Inflammatory macrophage (primary cell): ENCODE measurements around the gene TUBA1A.
"Not testable (repeated sequence)": the region's sequence is repeated elsewhere in the genome, so short reads cannot be mapped to it uniquely, and the experiment has no call there.

Experiments used
- DNase-seq, 2 donors: peaks; one replicate each; pipeline ENCODE4 v3.0.0-alpha.2; 2020 to 2022

Gene TUBA1A

GRCh38 chr12:49200919-49201594, 12.2 kb upstream of the TUBA1A start:
- peak; percentile 23 to 48 for DNase-seq

GRCh38 chr12:49198431-49199155, 9.7 kb upstream of the TUBA1A start:
- no peak for DNase-seq

- DNase-seq = no peak
Observed at GRCh38 chr12:49197256-49197655, 8.4 kb upstream of the TUBA1A start.

- peak; percentile 67 to 81 for DNase-seq
Observed at GRCh38 chr12:49195736-49196135, 6.9 kb upstream of the TUBA1A start.

- not testable (repeated sequence) for DNase-seq
Observed at GRCh38 chr12:49193746-49194145, 4.9 kb upstream of the TUBA1A start.

- not testable (repeated sequence) for DNase-seq
Observed at GRCh38 chr12:49191498-49191897, 2.6 kb upstream of the TUBA1A start.

GRCh38 chr12:49190974-49191373, 2.1 kb upstream of the TUBA1A start:
- DNase-seq = no peak

- no peak for DNase-seq
Observed at GRCh38 chr12:49189731-49190716, 1.1 kb upstream of the TUBA1A start.

- peak; percentile 79 to 84 for DNase-seq
Observed at GRCh38 chr12:49188201-49188915, 522 bp downstream of the TUBA1A start.

- peak; percentile 26 to 39 for DNase-seq
Observed at GRCh38 chr12:49187184-49187583, 1.7 kb downstream of the TUBA1A start.

GRCh38 chr12:49186307-49186706, 2.6 kb downstream of the TUBA1A start:
- DNase-seq = not testable (repeated sequence)

GRCh38 chr12:49184697-49185096, 4.2 kb downstream of the TUBA1A start:
- not testable (repeated sequence) for DNase-seq

- DNase-seq = not testable (repeated sequence)
Observed at GRCh38 chr12:49183214-49183950, 5.5 kb downstream of the TUBA1A start.

- no peak for DNase-seq
Observed at GRCh38 chr12:49174218-49174617, 14.7 kb downstream of the TUBA1A start.

- DNase-seq = no peak
Observed at GRCh38 chr12:49170924-49171323, 18.0 kb downstream of the TUBA1A start.

- DNase-seq = no peak
Observed at GRCh38 chr12:49165114-49165513, 23.8 kb downstream of the TUBA1A start.

GRCh38 chr12:49161901-49162300, 27.0 kb downstream of the TUBA1A start:
- not testable (repeated sequence) for DNase-seq

GRCh38 chr12:49161092-49161795, 27.6 kb downstream of the TUBA1A start:
- DNase-seq = peak; percentile 45 to 75

- DNase-seq = no peak
Observed at GRCh38 chr12:49160399-49160798, 28.5 kb downstream of the TUBA1A start.

GRCh38 chr12:49154221-49154620, 34.7 kb downstream of the TUBA1A start:
- DNase-seq = no peak

- DNase-seq = no peak
Observed at GRCh38 chr12:49147384-49147783, 41.5 kb downstream of the TUBA1A start.
